Measurements from ENCODE around the gene LAMA3. TPM values are rescaled to one million over a fixed set of nuclear protein-coding genes. Genes with fewer than 3 reads are reported as not detected.

Gene LAMA3
- polyA plus RNA-seq, 1 of the 3 experiments (the other 2 are of a cell fraction), result 3.5 TPM

GRCh38 chr18:23703987-23704384 is 14.7 kb downstream of the LAMA3 start (continued):
- TF ChIP-seq GABPA (IDR thresholded peaks at IDR 0.05; ENCODE audit: low read depth), result no peak
- TF ChIP-seq, protein P1, sequence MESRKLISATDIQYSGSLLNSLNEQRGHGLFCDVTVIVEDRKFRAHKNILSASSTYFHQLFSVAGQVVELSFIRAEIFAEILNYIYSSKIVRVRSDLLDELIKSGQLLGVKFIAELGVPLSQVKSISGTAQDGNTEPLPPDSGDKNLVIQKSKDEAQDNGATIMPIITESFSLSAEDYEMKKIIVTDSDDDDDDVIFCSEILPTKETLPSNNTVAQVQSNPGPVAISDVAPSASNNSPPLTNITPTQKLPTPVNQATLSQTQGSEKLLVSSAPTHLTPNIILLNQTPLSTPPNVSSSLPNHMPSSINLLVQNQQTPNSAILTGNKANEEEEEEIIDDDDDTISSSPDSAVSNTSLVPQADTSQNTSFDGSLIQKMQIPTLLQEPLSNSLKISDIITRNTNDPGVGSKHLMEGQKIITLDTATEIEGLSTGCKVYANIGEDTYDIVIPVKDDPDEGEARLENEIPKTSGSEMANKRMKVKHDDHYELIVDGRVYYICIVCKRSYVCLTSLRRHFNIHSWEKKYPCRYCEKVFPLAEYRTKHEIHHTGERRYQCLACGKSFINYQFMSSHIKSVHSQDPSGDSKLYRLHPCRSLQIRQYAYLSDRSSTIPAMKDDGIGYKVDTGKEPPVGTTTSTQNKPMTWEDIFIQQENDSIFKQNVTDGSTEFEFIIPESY (IDR thresholded peaks at IDR 0.05; ENCODE audit: borderline replicate concordance, low read depth), result no peak
- TF ChIP-seq, protein P2, sequence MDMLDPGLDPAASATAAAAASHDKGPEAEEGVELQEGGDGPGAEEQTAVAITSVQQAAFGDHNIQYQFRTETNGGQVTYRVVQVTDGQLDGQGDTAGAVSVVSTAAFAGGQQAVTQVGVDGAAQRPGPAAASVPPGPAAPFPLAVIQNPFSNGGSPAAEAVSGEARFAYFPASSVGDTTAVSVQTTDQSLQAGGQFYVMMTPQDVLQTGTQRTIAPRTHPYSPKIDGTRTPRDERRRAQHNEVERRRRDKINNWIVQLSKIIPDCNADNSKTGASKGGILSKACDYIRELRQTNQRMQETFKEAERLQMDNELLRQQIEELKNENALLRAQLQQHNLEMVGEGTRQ (IDR thresholded peaks at IDR 0.05; ENCODE audit: borderline replicate concordance, low read depth, low read length), result no peak

- ChIA-PET CTCF (interaction anchor here (0.9 to 5.1 kb wide), 8 partner anchors 12 to 206 kb away, joined by 3 to 95 read pairs (median 20); no protein-coding TSS in a partner anchor), POLR2A (no interaction called here)
- TF ChIP-seq POLR2AphosphoS5 (IDR thresholded peaks at IDR 0.05; ENCODE audit: low read depth, low read length) (no peak), FOXJ3 (CRISPR knock-in tag; IDR thresholded peaks at IDR 0.05) (no peak), TAF1 (IDR thresholded peaks at IDR 0.05; ENCODE audit: borderline replicate concordance, low read depth, low read length) (no peak), JUND (IDR thresholded peaks at IDR 0.05) (no peak), EZH2phosphoT487 (IDR thresholded peaks at IDR 0.05; ENCODE audit: borderline replicate concordance, low read depth) (no peak), MEF2A (IDR thresholded peaks at IDR 0.05; ENCODE audit: borderline replicate concordance, low read depth) (no peak), RFX5 (IDR thresholded peaks at IDR 0.05; ENCODE audit: low read length) (no peak), NRF1 (IDR thresholded peaks at IDR 0.05; ENCODE audit: low read depth, low read length) (no peak), RAD21 (IDR thresholded peaks at IDR 0.05; ENCODE audit: low read length) (no peak), CHD2 (IDR thresholded peaks at IDR 0.05; ENCODE audit: low read length, partially characterized antibody) (no peak), GATA2 (CRISPR knock-in tag; IDR thresholded peaks at IDR 0.05) (no peak), MAX (IDR thresholded peaks at IDR 0.05; ENCODE audit: low read depth) (no peak)
- TF ChIP-seq, protein P2 (IDR thresholded peaks at IDR 0.05; ENCODE audit: borderline replicate concordance, low read depth, low read length), result no peak
- no peak overlapping the region for H3K4me3 ChIP-seq (ENCODE audit: low read depth in 2 of 2, low read length in 1 of 2)
- H3K4me2 ChIP-seq, result no peak overlapping the region
- no peak overlapping the region for H3K9ac ChIP-seq
- H4K20me1 ChIP-seq (ENCODE audit: insufficient read depth), result no peaks in the 10 kb centered on the region
- H3K9me2 ChIP-seq, result no peaks in the 10 kb centered on the region
- no peak overlapping the region for H2AFZ ChIP-seq (ENCODE audit: low read depth)
- H3K36me3 ChIP-seq (replicated peaks in 1 of 2; ENCODE audit: control insufficient read depth in 1 of 2, insufficient read depth in 2 of 2, low read length in 1 of 2), result no peaks in the 10 kb centered on the region
- no peaks in the 10 kb centered on the region for H3K9me3 ChIP-seq
- no peaks in the 10 kb centered on the region for H3F3A ChIP-seq (replicated peaks; ENCODE audit: insufficient read depth)
- H3K27ac ChIP-seq (ENCODE audit: low read depth in 2 of 2, low read length in 1 of 2), result no peak overlapping the region
- DNase-seq, result no peak
- H3K79me2 ChIP-seq (ENCODE audit: insufficient read depth), result no peaks in the 10 kb centered on the region
- peaks cover 0 to 2% of the 10 kb centered on the region in 2 experiments; a peak in 1 of 4 replicates for H3K4me1 ChIP-seq (ENCODE audit: control insufficient read depth in 1 of 2, insufficient read depth in 2 of 2, low read depth in 1 of 2, low read length in 1 of 2)
- no peaks in the 10 kb centered on the region for H3K27me3 ChIP-seq (ENCODE audit: insufficient read depth)
These were observed 15.6 kb downstream of the LAMA3 start for GRCh38 chr18:23704806-23705205.

Measured in SK-N-SH (cell line).